ENCODE results near the gene RBL2. TPM values are rescaled to one million over a fixed set of nuclear protein-coding genes. Genes with fewer than 3 reads are reported as not detected.

Gene RBL2
- total and polyA plus RNA-seq, 2 donors (not counting 1 experiment from before 2014, with no cell fraction given): 70.7 to 171 TPM

- Histone ChIP-seq H3K9ac (ENCODE audit: low read length) (peak overlapping the region; percentile 87), H3K9me3 (ENCODE audit: control extremely low read depth in 1 of 3, control insufficient read depth in 2 of 3, insufficient read depth in 1 of 3, low read length in 2 of 3) (no peaks in the 10 kb centered on the region), H3K4me3 (ENCODE audit: control extremely low read depth in 1 of 5, extremely low read depth in 1 of 5, insufficient read depth in 1 of 5, low read depth in 2 of 5, low read length in 4 of 5) (peak overlapping the region; percentile 36 to 99 (median 93)), H3K27me3 (replicated peaks in 1 of 4; ENCODE audit: control extremely low read depth in 1 of 4, control insufficient read depth in 3 of 4, insufficient read depth in 4 of 4, low read length in 3 of 4) (peaks cover 0 to 4% (median 1%) of the 10 kb centered on the region in 4 experiments), H3K79me2 (ENCODE audit: control insufficient read depth, insufficient read depth, low read length) (peaks cover 38% of the 10 kb centered on the region), H3K4me1 (ENCODE audit: control insufficient read depth in 2 of 2, insufficient read depth in 2 of 2, low read length in 2 of 2) (peaks cover 15 to 16% of the 10 kb centered on the region in 2 donors), H2AFZ (ENCODE audit: insufficient read depth, low read depth, low read length, poor library complexity, severe bottlenecking) (peak overlapping the region; percentile 92), H3K27ac (ENCODE audit: low read length in 2 of 2) (peak overlapping the region; percentile 39 to 83), H3K36me3 (replicated peaks in 1 of 2; ENCODE audit: control extremely low read depth in 1 of 2, control insufficient read depth in 1 of 2, extremely low read depth in 1 of 2, insufficient read depth in 2 of 2, low read length in 1 of 2) (no peaks in the 10 kb centered on the region), H3K4me2 (replicated peaks; ENCODE audit: low read depth, low read length, poor library complexity, severe bottlenecking) (peak overlapping the region; percentile 77), H4K20me1 (ENCODE audit: control insufficient read depth, insufficient read depth, low read length, poor library complexity, severe bottlenecking) (peaks cover 13% of the 10 kb centered on the region)
- peaks cover 2% of the 10 kb centered on the region for H3K9me3 Mint-ChIP-seq (ENCODE audit: insufficient read depth)
- intact Hi-C loops (cut with micrococcal nuclease): loop anchor here (1.0 to 10.0 kb wide), 4 partner anchors 23 to 304 kb away; partner anchors contain the start of gene AKTIP
- TF ChIP-seq EZH2 (IDR thresholded peaks at IDR 0.05; ENCODE audit: borderline replicate concordance, insufficient read depth, low read depth, low read length, poor library complexity, severe bottlenecking): no peak
- no peak for TF ChIP-seq CTCF (IDR thresholded peaks at IDR 0.05)
- ChIA-PET POLR2A (interaction anchor here (0.5 to 2.9 kb wide), 3 partner anchors 22 to 291 kb away, joined by 3 to 14 read pairs (median 3); partner anchors contain the start of gene AKTIP), CTCF (interaction anchor here (0.9 to 1.3 kb wide), 2 partner anchors 70 to 76 kb away, joined by 3 to 4 read pairs; no protein-coding TSS in a partner anchor)
- 38% methylated on average over 13 of the region's 13 CpGs for WGBS (ENCODE audit: insufficient coverage)
- peak overlapping the region; percentile 80 for H3K4me3 Mint-ChIP-seq
- peaks cover 27% of the 10 kb centered on the region for H3K4me1 Mint-ChIP-seq
- ATAC-seq (ENCODE audit: low read depth): no peak
- peaks cover 14% of the 10 kb centered on the region for H3K27me3 Mint-ChIP-seq
- no peak for DNase-seq
- peak overlapping the region; percentile 76 for H3K27ac Mint-ChIP-seq
Measured at GRCh38 chr16:53433930-53434376, 318 bp upstream of the RBL2 start.

Data from B cell (primary cell).